HepG2 (cell line): ENCODE results near the gene GCM1. TPM values are rescaled to one million over a fixed set of nuclear protein-coding genes. Genes with fewer than 3 reads are reported as not detected.

ENCODE experiments used
- BORCS8-MEF2B ChIP-seq: sonication (generic); formaldehyde crosslinking; IDR thresholded peaks from 2 replicates; pipeline ENCODE4 v1.8.0; 2022; ENCODE audit warnings: mild to moderate bottlenecking, missing genetic modification reagents
- EP300 ChIP-seq, 3 experiments: sonication (generic) in 1 of 3; formaldehyde crosslinking in 1 of 3; IDR thresholded peaks; 2 replicates each; pipeline versions ENCODE4 v1.5.1 to v1.6.1; 2011 to 2020; ENCODE audit warnings: low read depth in 2 of 3, low read length in 2 of 3, borderline replicate concordance in 1 of 3, improper control_type of control experiment in 1 of 3, mild to moderate bottlenecking in 1 of 3, missing genetic modification reagents in 1 of 3, moderate library complexity in 1 of 3
- HHEX ChIP-seq: IDR thresholded peaks from 2 replicates; pipeline ENCODE4 v1.6.1; 2016; ENCODE audit warnings: control low read depth
- HOXD1 ChIP-seq: sonication (generic); formaldehyde crosslinking; IDR thresholded peaks from 2 replicates; pipeline ENCODE4 v1.5.0; 2020; ENCODE audit warnings: missing genetic modification reagents
- KDM6A ChIP-seq: IDR thresholded peaks from 2 replicates; pipeline ENCODE4 v1.6.1; 2016; ENCODE audit warnings: low read depth
- MAZ ChIP-seq, 2 experiments: sonication (generic) in 1 of 2; formaldehyde crosslinking in 1 of 2; IDR thresholded peaks; 2 replicates each; pipeline versions ENCODE4 v1.5.0 to v1.6.1; 2012 to 2020; ENCODE audit warnings: low read depth in 2 of 2, mild to moderate bottlenecking in 2 of 2, borderline replicate concordance in 1 of 2, improper control_type of control experiment in 1 of 2, low read length in 1 of 2, missing genetic modification reagents in 1 of 2, moderate library complexity in 1 of 2
- POLR2AphosphoS5 ChIP-seq: IDR thresholded peaks from 2 replicates; pipeline ENCODE4 v1.6.1; 2012; ENCODE audit warnings: low read depth, low read length
- POLR2G ChIP-seq: fragments of 200-400 bp; formaldehyde crosslinking; IDR thresholded peaks from 2 replicates; pipeline ENCODE4 v1.6.1; 2018; ENCODE audit warnings: mild to moderate bottlenecking, low read depth, low read length, moderate library complexity
- RELA ChIP-seq: sonication (generic); formaldehyde crosslinking; IDR thresholded peaks from 2 replicates; pipeline ENCODE4 v1.4.0; 2020; ENCODE audit warnings: missing genetic modification reagents
- SOX13 ChIP-seq, 3 experiments: fragments of 450-650 bp in 1 of 3; sonication (generic) in 1 of 3; formaldehyde crosslinking in 1 of 3; IDR thresholded peaks in 2 of 3; conservative IDR thresholded peaks in 1 of 3; 2 replicates each; pipeline versions ENCODE4 v1.5.0 to v1.6.1; 2016 to 2020; ENCODE audit warnings: antibody characterized with exemption in 1 of 3, mild to moderate bottlenecking in 1 of 3, missing compliant biosample characterization in 1 of 3, missing genetic modification reagents in 1 of 3, moderate library complexity in 1 of 3
- TP53 ChIP-seq: sonication (generic); formaldehyde crosslinking; conservative IDR thresholded peaks from 2 replicates; pipeline ENCODE4 v1.4.0; 2020; ENCODE audit warnings: missing genetic modification reagents
- WIZ ChIP-seq: sonication (generic); formaldehyde crosslinking; IDR thresholded peaks from 2 replicates; pipeline ENCODE4 v1.5.1; 2020; ENCODE audit warnings: mild to moderate bottlenecking, missing genetic modification reagents
- XBP1 ChIP-seq: sonication (generic); formaldehyde crosslinking; IDR thresholded peaks from 2 replicates; pipeline ENCODE4 v1.5.0; 2020; ENCODE audit warnings: missing genetic modification reagents
- XRCC5 ChIP-seq: fragments of 200-400 bp; formaldehyde crosslinking; optimal IDR thresholded peaks from 2 replicates; pipeline ENCODE3; 2017; ENCODE audit warnings: mild to moderate bottlenecking, low read length
- ZBTB46 ChIP-seq: sonication (generic); formaldehyde crosslinking; IDR thresholded peaks from 2 replicates; pipeline ENCODE4 v1.4.0; 2020; ENCODE audit warnings: mild to moderate bottlenecking, missing genetic modification reagents, borderline replicate concordance
- ZBTB7A ChIP-seq: sonication (generic); formaldehyde crosslinking; IDR thresholded peaks from 2 replicates; pipeline ENCODE4 v1.8.0; 2022; ENCODE audit warnings: mild to moderate bottlenecking, missing genetic modification reagents
- ZBTB7B ChIP-seq: sonication (generic); formaldehyde crosslinking; IDR thresholded peaks from 2 replicates; pipeline ENCODE4 v1.4.0; 2020; ENCODE audit warnings: missing genetic modification reagents
- ZGPAT ChIP-seq: IDR thresholded peaks from 2 replicates; pipeline ENCODE4 v1.6.1; 2016; ENCODE audit warnings: mild to moderate bottlenecking
- ZNF720 ChIP-seq: sonication (generic); formaldehyde crosslinking; IDR thresholded peaks from 2 replicates; pipeline ENCODE4 v1.4.0; 2020; ENCODE audit warnings: missing genetic modification reagents
- ZNF788 ChIP-seq: sonication (generic); formaldehyde crosslinking; IDR thresholded peaks from 2 replicates; pipeline ENCODE4 v1.5.0; 2020; ENCODE audit warnings: mild to moderate bottlenecking, missing genetic modification reagents, borderline replicate concordance
- ZSCAN29 ChIP-seq: sonication (generic); formaldehyde crosslinking; conservative IDR thresholded peaks from 2 replicates; pipeline ENCODE4 v1.4.0; 2020; ENCODE audit warnings: mild to moderate bottlenecking, missing genetic modification reagents
- polyA plus RNA-seq, 8 experiments: library from polyadenylated mRNA; depleted of rRNA in 3 of 8; stranded (reverse) in 7 of 8; unstranded in 1 of 8; fragments of >200 nt; fragmentation: Illumina TruSeq in 4 of 8; extraction: Trizol in 4 of 8; gene quantifications; 2 replicates each; pipeline versions ENCODE4 v1.2.1 to v1.2.3, GENCODE V29; 2011 to 2016; ENCODE audit warnings: low read depth in 4 of 8, missing spikeins in 1 of 8, mixed read lengths in 1 of 8; ENCODE audit not compliant: insufficient read depth in 1 of 8
- total RNA-seq, 5 experiments: library from RNA; depleted of rRNA; stranded (reverse); fragments of >200 nt; fragmentation: Illumina TruSeq; extraction: Trizol; gene quantifications; 2 replicates each; pipeline ENCODE4 v1.2.3, GENCODE V29; 2016; ENCODE audit warnings: low read depth in 1 of 5
- TF ChIP-seq, protein P1 (sequence below): IDR thresholded peaks from 2 replicates; pipeline ENCODE4 v1.6.1; 2016; ENCODE audit warnings: low read depth
- TF ChIP-seq, protein P2 (sequence below): IDR thresholded peaks from 2 replicates; pipeline ENCODE4 v1.6.1; 2018; ENCODE audit warnings: missing genetic modification reagents, mild to moderate bottlenecking, missing compliant biosample characterization

GCM1 gene
- total and polyA plus RNA-seq, 2 of the 13 experiments (the other 11 are each of a cell fraction or from before 2014, with no cell fraction given): 0.04 to 0.13 TPM

GRCh38 chr6:53119772-53120409 lies 28.8 kb downstream of the GCM1 start (continued):
- TF ChIP-seq HHEX (CRISPR knock-in tag): peak; percentile 24; the same call in 1 of the 2 replicates
- TF ChIP-seq, protein P1, sequence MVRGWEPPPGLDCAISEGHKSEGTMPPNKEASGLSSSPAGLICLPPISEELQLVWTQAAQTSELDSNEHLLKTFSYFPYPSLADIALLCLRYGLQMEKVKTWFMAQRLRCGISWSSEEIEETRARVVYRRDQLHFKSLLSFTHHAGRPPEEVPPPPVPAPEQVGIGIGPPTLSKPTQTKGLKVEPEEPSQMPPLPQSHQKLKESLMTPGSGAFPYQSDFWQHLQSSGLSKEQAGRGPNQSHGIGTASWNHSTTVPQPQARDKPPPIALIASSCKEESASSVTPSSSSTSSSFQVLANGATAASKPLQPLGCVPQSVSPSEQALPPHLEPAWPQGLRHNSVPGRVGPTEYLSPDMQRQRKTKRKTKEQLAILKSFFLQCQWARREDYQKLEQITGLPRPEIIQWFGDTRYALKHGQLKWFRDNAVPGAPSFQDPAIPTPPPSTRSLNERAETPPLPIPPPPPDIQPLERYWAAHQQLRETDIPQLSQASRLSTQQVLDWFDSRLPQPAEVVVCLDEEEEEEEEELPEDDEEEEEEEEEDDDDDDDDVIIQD: peak; percentile 38; the same call in 1 of the 2 replicates
- TF ChIP-seq ZSCAN29: peak; percentile 19; the same call in 1 of the 2 replicates
- no peak for TF ChIP-seq POLR2G
- no peak for TF ChIP-seq XRCC5
- peak; percentile 20 to 72; a peak in 3 of 4 replicates for TF ChIP-seq EP300 (IDR thresholded peaks at IDR 0.05; ENCODE audit: low read depth in 2 of 2, low read length in 2 of 2)
- TF ChIP-seq EP300 (CRISPR knock-in tag; IDR thresholded peaks at IDR 0.05; ENCODE audit: borderline replicate concordance): peak; percentile 53; the same call in 1 of the 2 replicates
- TF ChIP-seq SOX13 (IDR thresholded peaks at IDR 0.05): peak; percentile 29; the same call in 1 of the 2 replicates
- TF ChIP-seq SOX13 (CRISPR knock-in tag; conservative IDR thresholded peaks at IDR 0.05 in 1 of 2, IDR thresholded peaks at IDR 0.05 in 1 of 2): peak in 1 of 2 experiments; percentile 88; a peak in 2 of 4 replicates
- TF ChIP-seq TP53 (CRISPR knock-in tag): no peak
- 0 out of 2 replicates have a peak, but pooled peaks have one; percentile 43 for TF ChIP-seq ZNF788 (CRISPR knock-in tag)
- no peak for TF ChIP-seq RELA
- no peak for TF ChIP-seq XBP1 (CRISPR knock-in tag)
- no peak for TF ChIP-seq ZBTB46
- TF ChIP-seq, protein P2, sequence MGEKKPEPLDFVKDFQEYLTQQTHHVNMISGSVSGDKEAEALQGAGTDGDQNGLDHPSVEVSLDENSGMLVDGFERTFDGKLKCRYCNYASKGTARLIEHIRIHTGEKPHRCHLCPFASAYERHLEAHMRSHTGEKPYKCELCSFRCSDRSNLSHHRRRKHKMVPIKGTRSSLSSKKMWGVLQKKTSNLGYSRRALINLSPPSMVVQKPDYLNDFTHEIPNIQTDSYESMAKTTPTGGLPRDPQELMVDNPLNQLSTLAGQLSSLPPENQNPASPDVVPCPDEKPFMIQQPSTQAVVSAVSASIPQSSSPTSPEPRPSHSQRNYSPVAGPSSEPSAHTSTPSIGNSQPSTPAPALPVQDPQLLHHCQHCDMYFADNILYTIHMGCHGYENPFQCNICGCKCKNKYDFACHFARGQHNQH: peak; percentile 98
- TF ChIP-seq MAZ (IDR thresholded peaks at IDR 0.05; ENCODE audit: borderline replicate concordance, low read depth, low read length): no peak
- TF ChIP-seq MAZ (CRISPR knock-in tag; IDR thresholded peaks at IDR 0.05; ENCODE audit: low read depth): 0 out of 2 replicates have a peak, but pooled peaks have one; percentile 7
- TF ChIP-seq ZBTB7A (CRISPR knock-in tag): 0 out of 2 replicates have a peak, but pooled peaks have one; percentile 22
- TF ChIP-seq ZNF720: no peak
- TF ChIP-seq KDM6A (CRISPR knock-in tag): peak; percentile 68
- peak; percentile 77 for TF ChIP-seq WIZ (CRISPR knock-in tag)
- no peak for TF ChIP-seq POLR2AphosphoS5
- peak; percentile 66; the same call in 1 of the 2 replicates for TF ChIP-seq HOXD1
- peak; percentile 74 for TF ChIP-seq ZGPAT (CRISPR knock-in tag)
- TF ChIP-seq BORCS8-MEF2B (CRISPR knock-in tag): peak; percentile 82
- TF ChIP-seq ZBTB7B (CRISPR knock-in tag): peak; percentile 70; the same call in 1 of the 2 replicates
